Activated T-helper 1 cell treated with anti-CD3 and anti-CD28 coated beads, Interleukin-12 subunit alpha, Interleukin-12 subunit beta, Interleukin-2, Interleukin-4 antibody, amounts not matched to agents 30 ng/mL and 10 ng/mL and 1 ng/mL, durations not matched to agents 14 hours and 24 hours and 36 hours (primary cell): ENCODE results near the gene SYCP2L. TPM values are rescaled to one million over a fixed set of nuclear protein-coding genes. Genes with fewer than 3 reads are reported as not detected.
"Not testable (repeated sequence)": the region's sequence is repeated elsewhere in the genome, so short reads cannot be mapped to it uniquely, and the experiment has no call there.

Experiments used
- DNase-seq: peaks from one replicate; pipeline ENCODE4 v3.0.0; 2021; ENCODE audit warnings: low spot score
- H3K27ac Mint-ChIP-seq: one replicate; pipeline ENCODE4 v1.8.0; 2021; ENCODE audit warnings: mild to moderate bottlenecking, mixed read lengths
- H3K27me3 Mint-ChIP-seq: one replicate; pipeline ENCODE4 v1.8.0; 2022; ENCODE audit warnings: mild to moderate bottlenecking, moderate library complexity, mixed read lengths; ENCODE audit not compliant: insufficient read depth
- H3K36me3 Mint-ChIP-seq: one replicate; pipeline ENCODE4 v1.8.0; 2021; ENCODE audit warnings: low read depth, mixed read lengths
- H3K4me1 Mint-ChIP-seq: one replicate; pipeline ENCODE4 v1.8.0; 2021; ENCODE audit warnings: low read depth, mixed read lengths
- H3K4me3 Mint-ChIP-seq: one replicate; pipeline ENCODE4 v1.8.0; 2021; ENCODE audit warnings: mild to moderate bottlenecking, moderate library complexity, mixed read lengths
- H3K9me3 Mint-ChIP-seq: one replicate; pipeline ENCODE4 v1.8.0; 2021; ENCODE audit warnings: mixed read lengths
- intact Hi-C: fragments of 100-400 bp; cut with micrococcal nuclease; formaldehyde crosslinking; loops from one replicate; pipeline ENCODE4 v1.15.1; 2024
- total RNA-seq: library from RNA; stranded (reverse); gene quantifications from 2 replicates; pipeline ENCODE4 v1.2.3, GENCODE V29; 2022

The SYCP2L gene
- total RNA-seq, 1 donor from 2014 or later: not detected

DNA sequence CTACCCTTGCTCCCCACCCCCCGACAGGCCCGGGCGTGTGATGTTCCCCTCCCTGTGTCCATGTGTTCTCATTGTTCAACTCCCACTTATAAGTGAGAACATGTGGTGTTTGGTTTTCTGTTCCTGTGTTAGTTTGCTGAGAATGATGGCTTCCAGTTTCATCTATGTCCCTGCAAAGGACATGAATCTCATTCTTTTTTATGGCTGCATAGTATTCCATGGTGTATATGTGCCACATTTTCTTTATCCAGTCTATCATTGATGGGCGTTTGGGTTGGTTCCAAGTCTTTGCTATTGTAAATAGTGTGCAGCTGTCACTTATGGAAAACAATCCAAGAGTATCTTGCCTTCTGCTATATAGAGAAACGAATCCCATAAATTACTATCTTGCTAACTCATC lies 116.4 kb downstream of the SYCP2L start:
- H3K27me3 Mint-ChIP-seq, H3K4me1 Mint-ChIP-seq, H3K9me3 Mint-ChIP-seq, intact Hi-C loops, DNase-seq, H3K27ac Mint-ChIP-seq, H3K4me3 Mint-ChIP-seq, H3K36me3 Mint-ChIP-seq: not testable (repeated sequence)

- Mint-ChIP-seq H3K36me3 (no peaks in the 10 kb centered on the region), H3K27ac (no peak overlapping the region), H3K27me3 (peaks cover 12% of the 10 kb centered on the region), H3K9me3 (no peaks in the 10 kb centered on the region), H3K4me3 (no peak overlapping the region), H3K4me1 (no peaks in the 10 kb centered on the region)
- intact Hi-C loops: no loop called here
- DNase-seq: no peak
These were observed 119.2 kb downstream of the SYCP2L start for GRCh38 chr6:11006061-11006460.

GRCh38 chr6:11007715-11008608 lies 121.1 kb downstream of the SYCP2L start:
- Mint-ChIP-seq H3K27me3 (peaks cover 11% of the 10 kb centered on the region), H3K27ac (no peak overlapping the region), H3K9me3 (no peaks in the 10 kb centered on the region), H3K36me3 (no peaks in the 10 kb centered on the region), H3K4me1 (no peaks in the 10 kb centered on the region), H3K4me3 (no peak overlapping the region)
- no peak for DNase-seq
- intact Hi-C loops: no loop called here

GRCh38 chr6:11008821-11009220 lies 122.0 kb downstream of the SYCP2L start:
- no peaks in the 10 kb centered on the region for H3K4me1 Mint-ChIP-seq
- intact Hi-C loops: no loop called here
- peaks cover 11% of the 10 kb centered on the region for H3K27me3 Mint-ChIP-seq
- no peak overlapping the region for H3K4me3 Mint-ChIP-seq
- no peak for DNase-seq
- H3K9me3 Mint-ChIP-seq: no peaks in the 10 kb centered on the region
- H3K36me3 Mint-ChIP-seq: no peaks in the 10 kb centered on the region
- H3K27ac Mint-ChIP-seq: no peak overlapping the region

DNA sequence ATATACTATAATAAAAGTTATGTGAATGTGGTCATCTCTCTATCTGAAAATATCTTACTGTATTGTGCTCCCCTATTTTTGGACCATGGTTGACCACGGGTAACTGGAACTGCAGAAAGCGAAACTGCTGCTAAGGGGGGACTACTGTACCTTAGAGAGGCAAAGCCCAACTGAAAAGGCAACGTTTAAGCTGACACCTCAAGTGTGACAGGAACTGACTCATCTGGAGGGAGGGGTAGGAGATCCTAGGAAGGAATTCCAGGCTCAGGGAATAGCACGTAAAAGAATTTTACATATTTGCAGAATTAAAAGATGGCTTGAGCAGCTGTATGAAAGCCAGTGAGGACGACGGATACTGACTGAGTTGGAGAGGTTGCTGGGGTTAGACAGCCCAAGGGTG lies 122.5 kb downstream of the SYCP2L start:
- Mint-ChIP-seq H3K27ac (no peak overlapping the region), H3K4me3 (no peak overlapping the region), H3K36me3 (no peaks in the 10 kb centered on the region), H3K9me3 (no peaks in the 10 kb centered on the region), H3K27me3 (peaks cover 11% of the 10 kb centered on the region), H3K4me1 (no peaks in the 10 kb centered on the region)
- intact Hi-C loops: no loop called here
- DNase-seq: no peak

DNA sequence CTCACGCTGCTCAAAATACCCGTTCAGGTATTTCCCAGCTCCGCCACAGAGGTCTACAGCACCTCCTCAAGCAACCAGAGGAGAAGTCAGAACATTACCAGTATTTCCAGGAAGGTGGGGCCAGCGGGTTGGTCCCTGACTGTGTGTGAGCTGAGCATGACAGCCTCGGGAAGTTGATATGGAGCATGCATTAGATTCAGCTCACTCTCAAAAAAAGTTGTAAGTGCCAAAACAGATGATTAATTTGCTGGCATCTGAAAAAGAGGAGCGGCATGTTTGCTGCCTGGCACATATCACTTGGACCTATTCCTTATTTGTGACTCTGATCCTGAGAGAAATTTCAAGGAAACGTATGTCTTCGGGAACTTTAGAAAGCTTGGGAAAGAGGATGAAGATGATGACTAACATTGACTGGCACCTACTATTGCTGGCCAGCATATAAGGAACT lies 125.0 kb downstream of the SYCP2L start:
- no peaks in the 10 kb centered on the region for H3K36me3 Mint-ChIP-seq
- no peaks in the 10 kb centered on the region for H3K4me1 Mint-ChIP-seq
- no peak overlapping the region for H3K4me3 Mint-ChIP-seq
- H3K9me3 Mint-ChIP-seq: no peaks in the 10 kb centered on the region
- no peak for DNase-seq
- H3K27me3 Mint-ChIP-seq: peaks cover 9% of the 10 kb centered on the region
- H3K27ac Mint-ChIP-seq: no peak overlapping the region
- intact Hi-C loops: no loop called here

DNA sequence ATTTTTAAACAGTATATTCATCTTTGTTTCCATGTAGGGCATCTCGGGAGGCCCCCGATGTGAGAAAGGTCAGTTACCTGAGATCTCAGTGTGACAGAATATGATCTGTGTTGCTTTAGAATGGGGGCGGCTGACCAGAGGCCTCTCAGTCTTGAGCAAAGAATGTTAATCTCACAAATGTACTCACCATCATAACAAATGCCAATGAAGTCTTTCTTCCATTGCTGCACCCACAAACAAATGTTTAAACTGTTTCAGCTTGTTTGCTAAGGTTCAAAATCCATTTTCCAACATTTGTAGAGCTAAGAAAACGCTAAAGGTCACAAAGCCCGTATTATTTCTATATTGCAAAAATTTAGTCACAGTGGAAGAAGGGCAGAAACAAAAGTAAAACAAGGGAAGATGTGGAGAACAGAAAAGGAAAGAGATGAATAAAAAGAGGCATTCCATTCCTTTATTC lies 125.5 kb downstream of the SYCP2L start:
- H3K36me3 Mint-ChIP-seq: no peaks in the 10 kb centered on the region
- H3K4me1 Mint-ChIP-seq: no peaks in the 10 kb centered on the region
- H3K27me3 Mint-ChIP-seq: peaks cover 9% of the 10 kb centered on the region
- no peaks in the 10 kb centered on the region for H3K9me3 Mint-ChIP-seq
- DNase-seq: no peak
- H3K27ac Mint-ChIP-seq: no peak overlapping the region
- intact Hi-C loops: no loop called here
- H3K4me3 Mint-ChIP-seq: no peak overlapping the region

DNA sequence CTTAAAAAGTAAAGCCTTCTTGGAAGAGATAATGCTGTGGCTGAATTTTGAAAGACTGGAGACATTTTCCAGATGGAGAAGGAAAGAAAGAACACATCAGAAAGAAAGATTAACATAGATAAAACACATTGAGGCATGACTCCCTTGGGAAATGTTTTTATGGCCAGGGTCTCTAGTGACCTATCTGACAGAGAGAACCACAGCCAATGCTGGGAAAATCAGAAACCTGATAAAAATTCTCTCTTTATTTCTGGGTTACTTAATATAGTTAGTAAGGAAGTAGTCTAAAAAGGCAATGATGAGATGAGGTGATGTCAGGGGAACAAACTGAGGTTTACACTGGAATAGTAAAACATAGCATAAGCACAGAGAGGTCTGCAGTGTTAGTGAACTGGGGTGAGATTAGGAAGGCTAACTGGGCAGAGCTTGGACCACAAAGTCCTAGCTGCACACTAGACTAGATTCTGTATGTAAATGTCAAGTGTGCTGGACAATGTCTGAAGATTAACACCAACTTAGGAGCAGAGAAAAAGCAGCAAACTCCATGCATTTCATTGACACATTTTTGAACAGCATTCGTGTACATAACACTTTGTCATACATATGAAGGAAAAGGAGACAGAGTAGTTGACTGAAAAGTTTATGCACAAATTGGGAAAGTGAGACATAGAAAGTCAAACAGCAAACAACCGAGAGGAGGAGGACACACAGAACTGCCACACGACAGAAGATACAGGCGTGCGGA lies 126.3 kb downstream of the SYCP2L start:
- intact Hi-C loops: no loop called here
- Mint-ChIP-seq H3K27ac (no peak overlapping the region), H3K9me3 (no peaks in the 10 kb centered on the region), H3K4me1 (no peaks in the 10 kb centered on the region), H3K36me3 (no peaks in the 10 kb centered on the region), H3K27me3 (peaks cover 9% of the 10 kb centered on the region), H3K4me3 (no peak overlapping the region)
- no peak for DNase-seq

DNA sequence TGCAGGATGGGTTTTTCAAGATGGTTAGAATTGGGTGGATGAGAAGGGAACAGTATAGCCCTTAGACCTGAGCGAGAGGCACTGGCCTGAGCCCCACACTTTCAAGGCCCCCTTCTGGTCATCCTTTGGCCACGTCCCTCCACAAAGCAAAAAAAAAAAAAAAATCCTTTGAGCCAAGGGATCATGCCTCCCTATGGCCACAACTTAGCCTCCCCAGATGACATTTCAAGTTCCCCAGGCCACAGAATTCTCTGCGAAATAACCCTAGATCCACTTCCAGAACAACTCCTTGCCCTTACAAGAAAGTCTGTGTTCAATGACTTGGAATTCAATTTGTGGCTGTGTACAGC lies 126.8 kb downstream of the SYCP2L start:
- no peak for DNase-seq
- no peaks in the 10 kb centered on the region for H3K4me1 Mint-ChIP-seq
- H3K9me3 Mint-ChIP-seq: no peaks in the 10 kb centered on the region
- H3K4me3 Mint-ChIP-seq: no peak overlapping the region
- no peak overlapping the region for H3K27ac Mint-ChIP-seq
- intact Hi-C loops: no loop called here
- H3K36me3 Mint-ChIP-seq: no peaks in the 10 kb centered on the region
- peaks cover 9% of the 10 kb centered on the region for H3K27me3 Mint-ChIP-seq

DNA sequence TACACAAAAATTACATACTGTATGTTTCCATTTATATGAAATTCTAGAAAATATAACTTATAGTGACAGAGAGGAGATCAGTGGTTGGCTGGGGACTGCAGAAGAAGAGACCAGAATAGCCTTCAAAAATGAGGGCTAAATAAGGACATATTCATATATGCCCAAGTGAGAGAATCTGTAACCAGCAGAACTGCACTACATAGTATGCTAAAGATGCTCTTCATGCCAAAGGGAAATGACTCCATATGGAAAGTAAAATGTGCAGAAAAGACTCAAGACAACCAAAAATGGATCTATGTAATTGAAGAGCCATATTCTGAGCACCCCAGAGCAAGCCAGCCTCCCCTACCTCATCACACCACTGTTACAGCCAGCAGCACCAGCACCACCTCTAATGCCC lies 128.2 kb downstream of the SYCP2L start:
- H3K4me3 Mint-ChIP-seq: no peak overlapping the region
- H3K27me3 Mint-ChIP-seq: peaks cover 6% of the 10 kb centered on the region
- H3K27ac Mint-ChIP-seq: no peak overlapping the region

GRCh38 chr6:11016452-11016851 lies 129.6 kb downstream of the SYCP2L start:
- Mint-ChIP-seq H3K4me3 (no peak overlapping the region), H3K27ac (no peak overlapping the region), H3K9me3 (no peaks in the 10 kb centered on the region), H3K36me3 (no peaks in the 10 kb centered on the region), H3K4me1 (no peaks in the 10 kb centered on the region), H3K27me3 (peaks cover 4% of the 10 kb centered on the region)
- DNase-seq: no peak
- intact Hi-C loops: no loop called here

More for the DNA sequence above, 128.2 kb downstream of the SYCP2L start:
- DNase-seq: no peak
- intact Hi-C loops: no loop called here
- Mint-ChIP-seq H3K4me1 (no peaks in the 10 kb centered on the region), H3K9me3 (no peaks in the 10 kb centered on the region), H3K36me3 (no peaks in the 10 kb centered on the region)

DNA sequence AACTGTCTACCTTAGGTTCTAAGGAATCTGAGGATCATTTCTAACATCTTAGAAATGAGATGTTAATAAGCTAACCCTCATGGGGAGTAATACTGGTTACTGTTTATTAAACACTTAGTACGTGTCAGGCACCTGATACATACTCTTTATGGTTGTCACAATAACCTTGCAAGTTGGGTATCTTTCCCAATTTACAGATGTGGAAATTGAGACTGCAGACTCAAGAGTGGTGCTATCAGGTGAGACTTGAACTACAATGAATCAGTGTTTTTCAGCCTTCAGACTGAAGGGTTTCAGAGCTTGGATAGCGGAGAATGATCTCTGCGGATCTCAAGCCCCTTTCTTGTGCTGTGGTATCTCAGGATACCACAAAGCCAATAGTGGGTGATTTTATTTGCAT lies 130.2 kb downstream of the SYCP2L start:
- Mint-ChIP-seq H3K9me3 (no peaks in the 10 kb centered on the region), H3K4me3 (no peak overlapping the region), H3K27ac (no peak overlapping the region), H3K4me1 (no peaks in the 10 kb centered on the region), H3K27me3 (peaks cover 3% of the 10 kb centered on the region), H3K36me3 (no peaks in the 10 kb centered on the region)
- DNase-seq: no peak
- intact Hi-C loops: no loop called here

- intact Hi-C loops: no loop called here
- Mint-ChIP-seq H3K27ac (no peak overlapping the region), H3K4me3 (no peak overlapping the region), H3K9me3 (no peaks in the 10 kb centered on the region), H3K4me1 (no peaks in the 10 kb centered on the region), H3K36me3 (no peaks in the 10 kb centered on the region), H3K27me3 (peaks cover 3% of the 10 kb centered on the region)
- no peak for DNase-seq
These were observed 131.4 kb downstream of the SYCP2L start for GRCh38 chr6:11018225-11018624.
